A549 (cell line): Measurements from ENCODE around the gene TMEM132D. TPM values are rescaled to one million over a fixed set of nuclear protein-coding genes. Genes with fewer than 3 reads are reported as not detected.

Source experiments
- ATAC-seq, 2 experiments: fragments of 200-7000 bp in 1 of 2; fragments of >200 bp in 1 of 2; cut with Nextera tagmentation in 1 of 2; cut with Tn5 transposase in 1 of 2; 3 replicates each; pipeline versions ENCODE4 v1.8.0 to v1.9.1; 2018 to 2020; ENCODE audit warnings: mild to moderate bottlenecking in 1 of 2, moderate library complexity in 1 of 2
- CTCF ChIA-PET: fragments of 300-600 bp; sonication (Branson Sonifier 250); formaldehyde crosslinking; extraction: SDS; loops from one replicate; lab custom pipeline; 2021; ENCODE audit warnings: antibody characterized with exemption, inconsistent platforms; lab: Yijun Ruan, JAX
- POLR2A ChIA-PET: fragments of 350-600 bp; formaldehyde crosslinking; extraction: SDS; loops from one replicate; lab custom pipeline; 2021; ENCODE audit warnings: antibody characterized with exemption, inconsistent platforms; lab: Yijun Ruan, JAX
- DNase-seq, 2 experiments: peaks; one replicate each; pipeline versions ENCODE4 v3.0.0 to v3.0.0-alpha.2; 2011 to 2016; ENCODE audit warnings: low read depth in 1 of 2, low spot score in 1 of 2
- FAIRE-seq: peaks from 2 replicates; lab custom pipeline; 2011; peaks lifted over from hg19 to GRCh38; lab: Jason Lieb, UNC
- H3K27ac ChIP-seq, 2 experiments: fragments of >200 bp; sonication (Bioruptor Twin); formaldehyde crosslinking; 3 replicates each; pipeline ENCODE4 v1.5.1; 2016 to 2017
- H3K4me1 ChIP-seq: fragments of >200 bp; sonication (Bioruptor Twin); formaldehyde crosslinking; 3 replicates; pipeline ENCODE4 v1.6.1; 2016
- H3K4me2 ChIP-seq: fragments of >200 bp; sonication (Bioruptor Twin); formaldehyde crosslinking; 3 replicates; pipeline ENCODE4 v1.6.1; 2016
- H3K4me3 ChIP-seq: fragments of >200 bp; sonication (Bioruptor Twin); formaldehyde crosslinking; 3 replicates; pipeline ENCODE4 v1.5.1; 2016
- H3K9me3 ChIP-seq: fragments of >200 bp; sonication (Bioruptor Twin); formaldehyde crosslinking; 3 replicates; pipeline ENCODE4 v1.6.1; 2016
- BHLHE40 ChIP-seq: IDR thresholded peaks from 2 replicates; pipeline ENCODE4 v1.6.1; 2012; ENCODE audit warnings: low read depth, low read length, inconsistent platforms
- CBX2 ChIP-seq: fragments of 200-600 bp; sonication (generic); IDR thresholded peaks from 2 replicates; pipeline ENCODE4 v1.6.1; 2016; ENCODE audit warnings: low read depth, mild to moderate bottlenecking, borderline replicate concordance
- CEBPB ChIP-seq, 2 experiments: fragments of >200 bp in 1 of 2; sonication (Bioruptor Twin) in 1 of 2; formaldehyde crosslinking in 1 of 2; IDR thresholded peaks; 2 replicates each; pipeline ENCODE4 v1.6.1; 2012 to 2016
- CHD2 ChIP-seq: fragments of 150-350 bp; IDR thresholded peaks from 2 replicates; pipeline ENCODE4 v1.6.1; 2014; ENCODE audit warnings: low read length; ENCODE audit not compliant: partially characterized antibody
- EHF ChIP-seq: fragments of 250-450 bp; sonication (Bioruptor Pico); IDR thresholded peaks from 2 replicates; pipeline ENCODE4 v1.5.0; 2020; ENCODE audit warnings: mild to moderate bottlenecking
- EHMT2 ChIP-seq: fragments of 200-600 bp; sonication (generic); IDR thresholded peaks from 2 replicates; pipeline ENCODE4 v1.6.1; 2016; ENCODE audit warnings: antibody characterized with exemption, low read depth, mild to moderate bottlenecking, moderate library complexity
- EP300 ChIP-seq, 2 experiments: fragments of >200 bp; sonication (Bioruptor Twin); formaldehyde crosslinking; IDR thresholded peaks; 2 replicates in 1 of 2; 3 replicates in 1 of 2; pipeline ENCODE4 v1.6.1; 2016 to 2017
- FOSL2 ChIP-seq, 2 experiments: fragments of 450-650 bp in 1 of 2; fragments of >200 bp in 1 of 2; sonication (Bioruptor Twin) in 1 of 2; formaldehyde crosslinking; IDR thresholded peaks; 2 replicates each; pipeline versions ENCODE4 v1.5.0 to v1.6.1; 2016 to 2020; ENCODE audit warnings: mild to moderate bottlenecking in 1 of 2, moderate library complexity in 1 of 2
- FOXS1 ChIP-seq: fragments of 250-450 bp; sonication (Bioruptor Pico); IDR thresholded peaks from 2 replicates; pipeline ENCODE4 v1.5.0; 2020; ENCODE audit warnings: mild to moderate bottlenecking, moderate library complexity
- GATA3 ChIP-seq: IDR thresholded peaks from 2 replicates; pipeline ENCODE4 v1.6.1; 2012; ENCODE audit warnings: borderline replicate concordance
- HOXB5 ChIP-seq: fragments of 250-450 bp; sonication (Bioruptor Pico); IDR thresholded peaks from 2 replicates; pipeline ENCODE4 v1.5.0; 2020; ENCODE audit warnings: mild to moderate bottlenecking, moderate library complexity
- JUN ChIP-seq, 2 experiments: fragments of >200 bp; sonication (Bioruptor Twin); formaldehyde crosslinking; IDR thresholded peaks; 2 replicates in 1 of 2; 3 replicates in 1 of 2; pipeline ENCODE4 v1.6.1; 2016 to 2017
- KDM5A ChIP-seq: fragments of 200-600 bp; sonication (generic); IDR thresholded peaks from 2 replicates; pipeline ENCODE4 v1.6.1; 2016; ENCODE audit warnings: antibody characterized with exemption, mild to moderate bottlenecking
- MAFK ChIP-seq: fragments of 450-650 bp; IDR thresholded peaks from 2 replicates; pipeline ENCODE4 v1.6.1; 2014; ENCODE audit not compliant: partially characterized antibody
- MYC ChIP-seq: IDR thresholded peaks from 2 replicates; pipeline ENCODE4 v1.6.1; 2012; ENCODE audit warnings: mild to moderate bottlenecking, inconsistent platforms, low read length, improper control_type of control experiment, borderline replicate concordance
- NFE2L2 ChIP-seq: fragments of 150-350 bp; conservative IDR thresholded peaks from 2 replicates; pipeline ENCODE4 v1.6.1; 2014; ENCODE audit warnings: low read length
- NR3C1 ChIP-seq: fragments of >200 bp; sonication (Bioruptor Twin); formaldehyde crosslinking; IDR thresholded peaks from 3 replicates; pipeline ENCODE4 v1.6.1; 2017
- PHF8 ChIP-seq: fragments of 200-600 bp; sonication (generic); IDR thresholded peaks from 2 replicates; pipeline ENCODE4 v1.6.1; 2016; ENCODE audit warnings: low read depth, mild to moderate bottlenecking, antibody characterized with exemption, moderate library complexity, borderline replicate concordance
- RAD21 ChIP-seq, 2 experiments: fragments of >200 bp in 1 of 2; sonication (Bioruptor Twin) in 1 of 2; formaldehyde crosslinking in 1 of 2; IDR thresholded peaks in 1 of 2; conservative IDR thresholded peaks in 1 of 2; 2 replicates in 1 of 2; 3 replicates in 1 of 2; pipeline ENCODE4 v1.6.1; 2012 to 2018; ENCODE audit warnings: inconsistent platforms in 1 of 2
- RARB ChIP-seq: fragments of 250-450 bp; sonication (Bioruptor Pico); IDR thresholded peaks from 2 replicates; pipeline ENCODE4 v1.8.0; 2021; ENCODE audit warnings: mild to moderate bottlenecking, moderate library complexity
- RCOR1 ChIP-seq: fragments of 150-350 bp; IDR thresholded peaks from 2 replicates; pipeline ENCODE4 v1.6.1; 2014; ENCODE audit warnings: antibody characterized with exemption, low read length, low read depth
- RNF2 ChIP-seq: fragments of 200-600 bp; sonication (generic); IDR thresholded peaks from 2 replicates; pipeline ENCODE4 v1.6.1; 2016; ENCODE audit warnings: low read depth, mild to moderate bottlenecking, antibody characterized with exemption, moderate library complexity, borderline replicate concordance
- TFCP2L1 ChIP-seq: fragments of 250-450 bp; sonication (Bioruptor Pico); IDR thresholded peaks from 2 replicates; pipeline ENCODE4 v1.5.0; 2021; ENCODE audit warnings: mild to moderate bottlenecking
- TP53 ChIP-seq: fragments of 250-450 bp; sonication (Bioruptor Pico); IDR thresholded peaks from 2 replicates; pipeline ENCODE4 v1.5.0; 2021; ENCODE audit warnings: mild to moderate bottlenecking, moderate library complexity
- ZC3H11A ChIP-seq: fragments of 450-650 bp; IDR thresholded peaks from 2 replicates; pipeline ENCODE4 v1.6.1; 2014; ENCODE audit warnings: antibody characterized with exemption, mild to moderate bottlenecking
- ZNF302 ChIP-seq: fragments of 250-450 bp; sonication (Bioruptor Pico); IDR thresholded peaks from 2 replicates; pipeline ENCODE4 v1.9.0; 2021; ENCODE audit warnings: inconsistent platforms, mild to moderate bottlenecking, moderate library complexity
- ZSCAN20 ChIP-seq: fragments of 250-450 bp; sonication (Bioruptor Pico); IDR thresholded peaks from 2 replicates; pipeline ENCODE4 v1.8.0; 2022; ENCODE audit warnings: mild to moderate bottlenecking, moderate library complexity
- WGBS: methylation state at CpG from one replicate; pipeline ENCODE4 v1.1.6; 2017; ENCODE audit errors: missing lambda C conversion rate; 5-methylcytosine and 5-hydroxymethylcytosine counted together
- polyA plus RNA-seq, 4 experiments: library from polyadenylated mRNA; depleted of rRNA in 3 of 4; stranded (reverse); fragments of >200 nt; fragmentation: RNase III in 1 of 4; extraction: RNeasy Plus Mini Kit Qiagen cat#74134 plus additional on column Dnase treatment in 1 of 4; gene quantifications; 2 replicates in 3 of 4; 3 replicates in 1 of 4; pipeline ENCODE4 v1.2.3, GENCODE V29; 2011 to 2017
- TF ChIP-seq, protein P1 (sequence below): IDR thresholded peaks from 2 replicates; pipeline ENCODE4 v1.6.1; 2012
- TF ChIP-seq, protein P2 (sequence below): IDR thresholded peaks from 2 replicates; pipeline ENCODE4 v1.6.1; 2012
- TF ChIP-seq, protein P3 (sequence below): fragments of >200 bp; sonication (Bioruptor Twin); formaldehyde crosslinking; IDR thresholded peaks from 2 replicates; pipeline ENCODE4 v1.6.1; 2016

TMEM132D gene
- polyA plus RNA-seq, 2 of the 4 experiments (the other 2 are of a cell fraction): not detected

DNA sequence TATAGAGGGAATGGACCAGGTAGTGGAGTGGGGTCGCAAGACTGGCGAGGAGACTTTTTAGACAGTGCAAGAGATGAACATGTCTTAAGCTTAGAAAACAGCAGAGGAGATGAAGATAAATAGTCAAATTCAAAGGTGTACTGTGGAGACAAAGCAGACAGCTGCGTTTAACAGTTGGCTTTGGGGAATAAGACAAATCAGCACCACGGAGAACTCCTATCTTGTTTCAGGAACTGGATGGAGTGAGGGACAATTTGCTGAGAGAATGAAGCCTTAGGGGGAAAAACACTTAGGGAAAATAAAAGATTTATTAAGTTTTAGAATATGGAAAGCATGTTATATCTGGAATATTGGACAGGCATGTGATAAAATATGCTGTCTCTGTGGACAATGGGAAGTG, 591.8 kb downstream of the TMEM132D start:
- FAIRE-seq (no peak), ATAC-seq (no peak), DNase-seq (no peak)
- H3K9me3 ChIP-seq: no peaks in the 10 kb centered on the region
- H3K27ac ChIP-seq: no peak overlapping the region
- no peak overlapping the region for H3K4me2 ChIP-seq
- ChIA-PET CTCF (no interaction called here), POLR2A (no interaction called here)
- no peaks in the 10 kb centered on the region for H3K4me1 ChIP-seq
- 17% methylated on average over 4 of the region's 4 CpGs for WGBS
- H3K4me3 ChIP-seq: no peak overlapping the region
- TF ChIP-seq BHLHE40: no peak
- TF ChIP-seq MAFK: no peak
- no peak for TF ChIP-seq MYC
- TF ChIP-seq CHD2: no peak
- no peak for TF ChIP-seq TFCP2L1 (CRISPR knock-in tag)
- no peak for TF ChIP-seq NFE2L2
- TF ChIP-seq TP53 (CRISPR knock-in tag): no peak
- TF ChIP-seq NR3C1: no peak
- TF ChIP-seq CBX2: no peak
- no peak for TF ChIP-seq JUN (IDR thresholded peaks at IDR 0.05)
- no peak for TF ChIP-seq ZC3H11A
- no peak for TF ChIP-seq EHF
- TF ChIP-seq EP300 (IDR thresholded peaks at IDR 0.05): no peak
- TF ChIP-seq KDM5A: no peak

DNA sequence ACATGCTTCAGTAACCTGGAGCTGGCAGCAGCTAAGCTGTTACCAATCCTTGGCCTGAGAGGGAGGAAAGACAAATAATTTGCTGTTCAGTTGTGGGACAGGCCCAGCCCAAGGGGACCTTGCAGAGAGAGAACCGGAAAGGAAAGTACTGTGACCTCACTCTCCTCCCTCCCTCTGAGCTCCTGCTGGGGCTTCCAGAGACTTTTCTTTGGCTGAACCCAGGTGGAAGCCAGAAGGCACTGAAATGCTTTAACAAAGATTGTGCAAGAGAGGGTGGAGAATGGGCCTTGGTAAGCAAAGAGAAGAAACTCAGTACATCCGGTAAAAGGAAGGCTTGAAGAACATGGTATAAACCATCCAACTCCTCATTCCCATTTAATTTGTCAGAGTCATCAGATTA, 593.5 kb downstream of the TMEM132D start:
- Histone ChIP-seq H3K27ac (no peak overlapping the region), H3K4me1 (no peaks in the 10 kb centered on the region), H3K4me3 (no peak overlapping the region), H3K9me3 (no peaks in the 10 kb centered on the region), H3K4me2 (no peak overlapping the region)
- DNase-seq (no peak), FAIRE-seq (no peak), ATAC-seq (no peak)
- CTCF ChIA-PET: no interaction called here
- WGBS: 0% methylated on average over 2 of the region's 2 CpGs
- TF ChIP-seq, protein P1, sequence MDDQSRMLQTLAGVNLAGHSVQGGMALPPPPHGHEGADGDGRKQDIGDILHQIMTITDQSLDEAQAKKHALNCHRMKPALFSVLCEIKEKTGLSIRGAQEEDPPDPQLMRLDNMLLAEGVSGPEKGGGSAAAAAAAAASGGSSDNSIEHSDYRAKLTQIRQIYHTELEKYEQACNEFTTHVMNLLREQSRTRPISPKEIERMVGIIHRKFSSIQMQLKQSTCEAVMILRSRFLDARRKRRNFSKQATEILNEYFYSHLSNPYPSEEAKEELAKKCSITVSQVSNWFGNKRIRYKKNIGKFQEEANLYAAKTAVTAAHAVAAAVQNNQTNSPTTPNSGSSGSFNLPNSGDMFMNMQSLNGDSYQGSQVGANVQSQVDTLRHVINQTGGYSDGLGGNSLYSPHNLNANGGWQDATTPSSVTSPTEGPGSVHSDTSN: no peak
- no peak for TF ChIP-seq CBX2
- no peak for TF ChIP-seq HOXB5 (CRISPR knock-in tag)
- TF ChIP-seq MAFK: no peak
- no peak for TF ChIP-seq EHMT2
- TF ChIP-seq FOXS1 (CRISPR knock-in tag): no peak
- POLR2A ChIA-PET: no interaction called here

DNA sequence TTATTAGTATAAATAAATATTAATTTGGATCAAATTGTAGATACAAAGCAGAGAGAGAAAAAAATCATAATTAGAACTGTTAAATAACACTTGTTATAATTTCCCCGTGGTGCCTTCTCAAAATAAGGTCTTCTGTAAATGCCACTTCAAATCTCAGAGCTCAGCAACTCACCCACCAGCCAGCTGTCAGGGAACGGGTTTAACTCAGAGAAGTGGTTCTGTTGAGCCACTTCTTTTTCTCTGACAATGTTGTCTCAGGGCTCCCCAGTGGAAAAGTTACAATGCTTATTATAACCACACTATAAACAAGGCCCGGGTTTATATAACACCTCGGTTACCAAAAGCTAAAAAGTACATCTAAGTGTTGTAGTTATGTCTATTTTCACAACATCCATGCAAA, 598.0 kb downstream of the TMEM132D start:
- 2% methylated on average over 4 of the region's 4 CpGs for WGBS
- DNase-seq (no peak), ATAC-seq (no peak)
- H3K9me3 ChIP-seq: no peaks in the 10 kb centered on the region; the same call in 2 of the 3 replicates
- CTCF ChIA-PET: interaction anchor here (0.8 kb wide), 1 partner anchor 9 kb away, joined by 3 read pairs; no protein-coding TSS in a partner anchor
- H3K4me3 ChIP-seq: no peak overlapping the region
- no peak overlapping the region for H3K27ac ChIP-seq
- no peak overlapping the region for H3K4me2 ChIP-seq
- H3K4me1 ChIP-seq: no peaks in the 10 kb centered on the region
- no peak for TF ChIP-seq RCOR1
- TF ChIP-seq ZSCAN20: no peak
- no peak for TF ChIP-seq RARB (CRISPR knock-in tag)
- no peak for TF ChIP-seq FOSL2 (IDR thresholded peaks at IDR 0.05)
- TF ChIP-seq FOSL2 (CRISPR knock-in tag; IDR thresholded peaks at IDR 0.05): no peak
- TF ChIP-seq ZNF302 (CRISPR knock-in tag): no peak
- no peak for TF ChIP-seq NFE2L2
- TF ChIP-seq PHF8: no peak
- no peak for TF ChIP-seq RNF2
- TF ChIP-seq CEBPB (IDR thresholded peaks at IDR 0.05): no peak
- TF ChIP-seq, protein P2, sequence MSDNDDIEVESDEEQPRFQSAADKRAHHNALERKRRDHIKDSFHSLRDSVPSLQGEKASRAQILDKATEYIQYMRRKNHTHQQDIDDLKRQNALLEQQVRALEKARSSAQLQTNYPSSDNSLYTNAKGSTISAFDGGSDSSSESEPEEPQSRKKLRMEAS: no peak
- TF ChIP-seq MYC: no peak
- no peak for TF ChIP-seq FOXS1 (CRISPR knock-in tag)
- TF ChIP-seq RAD21 (conservative IDR thresholded peaks at IDR 0.05 in 1 of 2, IDR thresholded peaks at IDR 0.05 in 1 of 2): no peak
- TF ChIP-seq GATA3: no peak
- TF ChIP-seq, protein P3, sequence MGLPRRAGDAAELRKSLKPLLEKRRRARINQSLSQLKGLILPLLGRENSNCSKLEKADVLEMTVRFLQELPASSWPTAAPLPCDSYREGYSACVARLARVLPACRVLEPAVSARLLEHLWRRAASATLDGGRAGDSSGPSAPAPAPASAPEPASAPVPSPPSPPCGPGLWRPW: no peak
- TF ChIP-seq TFCP2L1 (CRISPR knock-in tag): no peak
- TF ChIP-seq, all 56 proteins: peak for 0
- POLR2A ChIA-PET: no interaction called here
- no peak for FAIRE-seq
